ENCODE data around the gene MCTP1. TPM values are rescaled to one million over a fixed set of nuclear protein-coding genes. Genes with fewer than 3 reads are reported as not detected.
"Not testable (repeated sequence)": the region's sequence is repeated elsewhere in the genome, so short reads cannot be mapped to it uniquely, and the experiment has no call there.

Gene MCTP1
- total RNA-seq, 1 experiment from 2014 or later = 0.44 TPM

- TF ChIP-seq CBX3 (IDR thresholded peaks at IDR 0.05; ENCODE audit: low read depth) (no peak), FOSL1 (IDR thresholded peaks at IDR 0.05; ENCODE audit: low read depth) (no peak), CEBPB (IDR thresholded peaks at IDR 0.05; ENCODE audit: low read depth) (no peak), TCF7L2 (IDR thresholded peaks at IDR 0.05; ENCODE audit: borderline replicate concordance, extremely low read depth, insufficient read depth, insufficient read length) (no peak)
These were observed 452.2 kb downstream of the MCTP1 start (continued) for GRCh38 chr5:94832685-94833084.

GRCh38 chr5:94830520-94830919 lies 454.4 kb downstream of the MCTP1 start:
- DNase-seq (ENCODE audit: low read depth, low spot score) = peak; percentile 8
- no TSS peak for BruUV-seq (replicated peaks)
- no peaks in the 10 kb centered on the region for H3K9me3 ChIP-seq (ENCODE audit: control insufficient read depth in 1 of 2, insufficient read depth in 1 of 2, low read depth in 1 of 2, low read length in 2 of 2)

GRCh38 chr5:94828222-94828621 lies 456.7 kb downstream of the MCTP1 start:
- H3K9me3 ChIP-seq (ENCODE audit: control insufficient read depth in 1 of 2, insufficient read depth in 1 of 2, low read depth in 1 of 2, low read length in 2 of 2); H3K9me2 ChIP-seq (ENCODE audit: insufficient read depth); intact Hi-C loops (cut with micrococcal nuclease); RAD21 ChIA-PET (ENCODE audit: low non-redundant PET in 1 of 2, low total read pairs in 2 of 2, uncharacterized antibody in 2 of 2, unreplicated experiment in 2 of 2); H3K27me3 ChIP-seq (ENCODE audit: insufficient read depth, low read length); H3K27ac ChIP-seq (ENCODE audit: low read depth, low read length); H2AFZ ChIP-seq (ENCODE audit: low read depth, low read length, poor library complexity, severe bottlenecking); BruUV-seq (replicated peaks); DNase-seq (ENCODE audit: low read depth, low spot score); POLR2A ChIA-PET; H3K36me3 ChIP-seq (ENCODE audit: control insufficient read depth in 1 of 2, insufficient read depth in 2 of 2, low read length in 2 of 2); CTCF ChIA-PET; H4K20me1 ChIP-seq (ENCODE audit: insufficient read depth); H3K4me1 ChIP-seq (ENCODE audit: control insufficient read depth in 1 of 2, insufficient read depth in 2 of 2, low read length in 2 of 2); H3K4me2 ChIP-seq (ENCODE audit: low read length); H3K79me2 ChIP-seq (ENCODE audit: insufficient read depth, low read length); ATAC-seq; H3K4me3 ChIP-seq (replicated peaks in 1 of 2; ENCODE audit: low read depth in 1 of 2, low read length in 2 of 2); H3K9ac ChIP-seq (ENCODE audit: low read length): not testable (repeated sequence)

More at GRCh38 chr5:94830520-94830919, 454.4 kb downstream of the MCTP1 start:
- H3K4me1 ChIP-seq (ENCODE audit: control insufficient read depth in 1 of 2, insufficient read depth in 2 of 2, low read length in 2 of 2) = no peaks in the 10 kb centered on the region
- POLR2A ChIA-PET = no interaction called here
- CTCF ChIA-PET = no interaction called here
- H4K20me1 ChIP-seq (ENCODE audit: insufficient read depth) = no peaks in the 10 kb centered on the region
- no peak overlapping the region for H2AFZ ChIP-seq (ENCODE audit: low read depth, low read length, poor library complexity, severe bottlenecking)
- H3K4me2 ChIP-seq (ENCODE audit: low read length) = no peak overlapping the region
- H3K79me2 ChIP-seq (ENCODE audit: insufficient read depth, low read length) = no peaks in the 10 kb centered on the region
- peak; percentile 74 for ATAC-seq
- no peak for TF ChIP-seq ELF1 (IDR thresholded peaks at IDR 0.05; ENCODE audit: borderline replicate concordance, low read depth)
- no peak for TF ChIP-seq CEBPB (IDR thresholded peaks at IDR 0.05; ENCODE audit: low read depth)
- TF ChIP-seq CTCF (IDR thresholded peaks at IDR 0.05 in 2 of 3, conservative IDR thresholded peaks at IDR 0.05 in 1 of 3; ENCODE audit: borderline replicate concordance in 1 of 3, insufficient read depth in 1 of 3, low read depth in 2 of 3, low read length in 2 of 3) = peak; percentile 17 to 68 (median 50); a peak in 4 of 6 replicates
- peak; percentile 34 for TF ChIP-seq RAD21 (IDR thresholded peaks at IDR 0.05; ENCODE audit: low read depth)
- TF ChIP-seq ZFX (IDR thresholded peaks at IDR 0.05) = no peak
- no peak for TF ChIP-seq EZH2 (IDR thresholded peaks at IDR 0.05)
- peaks cover 6% of the 10 kb centered on the region; the same call in 1 of the 2 replicates for H3K27me3 ChIP-seq (ENCODE audit: insufficient read depth, low read length)
- RAD21 ChIA-PET (ENCODE audit: low non-redundant PET in 1 of 2, low total read pairs in 2 of 2, uncharacterized antibody in 2 of 2, unreplicated experiment in 2 of 2) = no interaction called here
- no peak overlapping the region for H3K27ac ChIP-seq (ENCODE audit: low read depth, low read length)
- no peaks in the 10 kb centered on the region for H3K9me2 ChIP-seq (ENCODE audit: insufficient read depth)
- H3K36me3 ChIP-seq (ENCODE audit: control insufficient read depth in 1 of 2, insufficient read depth in 2 of 2, low read length in 2 of 2) = no peaks in the 10 kb centered on the region
- intact Hi-C loops (cut with micrococcal nuclease) = loop anchor here (5.0 kb wide), 1 partner anchor 432 kb away; no protein-coding TSS in a partner anchor
- H3K9ac ChIP-seq (ENCODE audit: low read length) = no peak overlapping the region
- no peak overlapping the region for H3K4me3 ChIP-seq (replicated peaks in 1 of 2; ENCODE audit: low read depth in 1 of 2, low read length in 2 of 2)

All from HCT116 (cell line).